HepG2 (cell line): ENCODE results near the gene HSPA1L. TPM values are rescaled to one million over a fixed set of nuclear protein-coding genes. Genes with fewer than 3 reads are reported as not detected.
A peak's percentile ranks its signal among the peaks of the same experiment; 100 is the strongest.

Experiments used
- CHD4 ChIP-seq: fragments of 200-600 bp; sonication (generic); IDR thresholded peaks from 2 replicates; pipeline ENCODE4 v1.7.0; 2017; ENCODE audit warnings: mild to moderate bottlenecking, low read length, borderline replicate concordance
- IKZF4 ChIP-seq: sonication (generic); formaldehyde crosslinking; IDR thresholded peaks from 2 replicates; pipeline ENCODE4 v1.5.1; 2020; ENCODE audit warnings: borderline replicate concordance, mild to moderate bottlenecking, low read depth, missing genetic modification reagents; ENCODE audit errors: not compliant biosample characterization
- MIXL1 ChIP-seq: IDR thresholded peaks from 2 replicates; pipeline ENCODE4 v1.6.1; 2016
- MXD4 ChIP-seq: IDR thresholded peaks from 2 replicates; pipeline ENCODE4 v1.6.1; 2016; ENCODE audit warnings: mild to moderate bottlenecking, missing biosample characterization, missing genetic modification reagents
- MXI1 ChIP-seq: IDR thresholded peaks from 3 replicates; pipeline ENCODE4 v1.6.1; 2012; ENCODE audit warnings: low read depth, low read length, inconsistent platforms, borderline replicate concordance
- RBFOX2 ChIP-seq: fragments of 200-400 bp; formaldehyde crosslinking; IDR thresholded peaks from 2 replicates; pipeline ENCODE4 v1.6.1; 2017; ENCODE audit warnings: low read depth, mild to moderate bottlenecking, low read length
- STAG1 ChIP-seq: sonication (generic); formaldehyde crosslinking; IDR thresholded peaks from 2 replicates; pipeline ENCODE4 v1.4.0; 2020; ENCODE audit warnings: missing genetic modification reagents
- ZBTB38 ChIP-seq: sonication (generic); formaldehyde crosslinking; IDR thresholded peaks from 2 replicates; pipeline ENCODE4 v1.5.1; 2020; ENCODE audit warnings: mild to moderate bottlenecking, missing genetic modification reagents
- ZBTB42 ChIP-seq: sonication (generic); formaldehyde crosslinking; IDR thresholded peaks from 2 replicates; pipeline ENCODE4 v1.5.0; 2020; ENCODE audit warnings: mild to moderate bottlenecking, missing genetic modification reagents
- ZNF780A ChIP-seq: sonication (generic); formaldehyde crosslinking; IDR thresholded peaks from 2 replicates; pipeline ENCODE4 v1.8.0; 2022; ENCODE audit warnings: mild to moderate bottlenecking, missing genetic modification reagents, moderate library complexity
- ZSCAN12 ChIP-seq: sonication (generic); formaldehyde crosslinking; IDR thresholded peaks from 2 replicates; pipeline ENCODE4 v1.9.0; 2021; ENCODE audit warnings: mild to moderate bottlenecking, missing genetic modification reagents
- polyA plus RNA-seq, 8 experiments: library from polyadenylated mRNA; depleted of rRNA in 3 of 8; stranded (reverse) in 7 of 8; unstranded in 1 of 8; fragments of >200 nt; fragmentation: Illumina TruSeq in 4 of 8; extraction: Trizol in 4 of 8; gene quantifications; 2 replicates each; pipeline versions ENCODE4 v1.2.1 to v1.2.3, GENCODE V29; 2011 to 2016; ENCODE audit warnings: low read depth in 4 of 8, missing spikeins in 1 of 8, mixed read lengths in 1 of 8; ENCODE audit not compliant: insufficient read depth in 1 of 8
- total RNA-seq, 5 experiments: library from RNA; depleted of rRNA; stranded (reverse); fragments of >200 nt; fragmentation: Illumina TruSeq; extraction: Trizol; gene quantifications; 2 replicates each; pipeline ENCODE4 v1.2.3, GENCODE V29; 2016; ENCODE audit warnings: low read depth in 1 of 5
- TF ChIP-seq, protein P1 (sequence below), 2 experiments: IDR thresholded peaks; 2 replicates each; pipeline ENCODE4 v1.6.1; 2011 to 2012; ENCODE audit warnings: low read length in 2 of 2, borderline replicate concordance in 1 of 2, low read depth in 1 of 2, mild to moderate bottlenecking in 1 of 2, moderate library complexity in 1 of 2
- TF ChIP-seq, protein P2 (sequence below): sonication (generic); formaldehyde crosslinking; IDR thresholded peaks from 2 replicates; pipeline ENCODE4 v1.4.0; 2020; ENCODE audit warnings: mild to moderate bottlenecking, missing genetic modification reagents
- TF ChIP-seq, protein P3 (sequence below): sonication (generic); formaldehyde crosslinking; IDR thresholded peaks from 2 replicates; pipeline ENCODE4 v1.4.0; 2020; ENCODE audit warnings: mild to moderate bottlenecking, missing genetic modification reagents, borderline replicate concordance

HSPA1L gene
- total and polyA plus RNA-seq, 2 of the 13 experiments (the other 11 are each of a cell fraction or from before 2014, with no cell fraction given): 0.55 to 1.0 TPM

DNA sequence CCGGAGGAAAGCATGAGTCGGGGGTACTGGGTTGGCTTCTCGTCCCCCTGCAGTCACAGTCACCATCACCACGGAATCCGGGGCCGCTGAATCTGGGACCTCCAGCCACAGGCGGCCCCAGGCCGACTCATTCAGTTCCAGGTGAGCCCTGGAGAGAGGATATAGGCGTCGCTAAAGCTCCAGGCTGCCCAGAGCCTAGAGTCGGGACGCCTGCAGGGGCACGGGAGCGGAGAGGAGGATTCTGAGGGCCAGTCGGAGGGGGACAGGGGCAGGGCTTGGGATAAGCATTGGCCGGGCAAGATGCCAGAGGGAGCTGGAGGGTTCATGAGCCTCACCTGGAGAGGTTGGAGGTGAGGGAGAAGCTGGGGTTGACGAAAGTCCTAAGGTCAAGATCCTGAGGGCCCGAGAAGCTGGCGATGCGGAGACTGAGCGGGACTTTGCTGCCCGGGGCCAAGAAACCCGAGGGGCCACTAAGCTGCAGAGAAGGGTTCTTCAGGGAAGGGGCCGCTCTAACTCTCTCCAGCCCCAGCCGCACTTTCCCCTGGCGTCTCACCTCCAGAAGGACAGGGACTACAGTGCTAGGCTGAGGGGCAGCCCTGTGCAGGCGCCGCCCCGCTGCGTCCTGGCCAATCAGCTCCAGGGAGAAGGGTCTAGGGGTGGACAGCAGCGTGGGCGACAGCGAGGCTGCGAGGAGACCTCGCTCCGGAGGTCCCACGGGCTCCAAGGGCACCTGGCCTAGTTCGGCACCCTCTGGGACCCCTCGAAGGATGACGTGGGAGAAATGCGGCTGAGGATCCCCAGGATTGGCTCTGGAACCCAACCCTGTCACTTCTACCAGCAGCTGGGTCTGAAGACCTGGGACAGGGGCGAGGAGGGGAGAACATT lies 48.9 kb downstream of the HSPA1L start (continued):
- TF ChIP-seq, protein P1, sequence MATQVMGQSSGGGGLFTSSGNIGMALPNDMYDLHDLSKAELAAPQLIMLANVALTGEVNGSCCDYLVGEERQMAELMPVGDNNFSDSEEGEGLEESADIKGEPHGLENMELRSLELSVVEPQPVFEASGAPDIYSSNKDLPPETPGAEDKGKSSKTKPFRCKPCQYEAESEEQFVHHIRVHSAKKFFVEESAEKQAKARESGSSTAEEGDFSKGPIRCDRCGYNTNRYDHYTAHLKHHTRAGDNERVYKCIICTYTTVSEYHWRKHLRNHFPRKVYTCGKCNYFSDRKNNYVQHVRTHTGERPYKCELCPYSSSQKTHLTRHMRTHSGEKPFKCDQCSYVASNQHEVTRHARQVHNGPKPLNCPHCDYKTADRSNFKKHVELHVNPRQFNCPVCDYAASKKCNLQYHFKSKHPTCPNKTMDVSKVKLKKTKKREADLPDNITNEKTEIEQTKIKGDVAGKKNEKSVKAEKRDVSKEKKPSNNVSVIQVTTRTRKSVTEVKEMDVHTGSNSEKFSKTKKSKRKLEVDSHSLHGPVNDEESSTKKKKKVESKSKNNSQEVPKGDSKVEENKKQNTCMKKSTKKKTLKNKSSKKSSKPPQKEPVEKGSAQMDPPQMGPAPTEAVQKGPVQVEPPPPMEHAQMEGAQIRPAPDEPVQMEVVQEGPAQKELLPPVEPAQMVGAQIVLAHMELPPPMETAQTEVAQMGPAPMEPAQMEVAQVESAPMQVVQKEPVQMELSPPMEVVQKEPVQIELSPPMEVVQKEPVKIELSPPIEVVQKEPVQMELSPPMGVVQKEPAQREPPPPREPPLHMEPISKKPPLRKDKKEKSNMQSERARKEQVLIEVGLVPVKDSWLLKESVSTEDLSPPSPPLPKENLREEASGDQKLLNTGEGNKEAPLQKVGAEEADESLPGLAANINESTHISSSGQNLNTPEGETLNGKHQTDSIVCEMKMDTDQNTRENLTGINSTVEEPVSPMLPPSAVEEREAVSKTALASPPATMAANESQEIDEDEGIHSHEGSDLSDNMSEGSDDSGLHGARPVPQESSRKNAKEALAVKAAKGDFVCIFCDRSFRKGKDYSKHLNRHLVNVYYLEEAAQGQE (IDR thresholded peaks at IDR 0.05; ENCODE audit: borderline replicate concordance in 1 of 2, low read depth in 1 of 2, low read length in 2 of 2): no peak
- TF ChIP-seq ZNF780A: 0 out of 2 replicates have a peak, but pooled peaks have one; percentile 70
- no peak for TF ChIP-seq CHD4
- peak; percentile 82 for TF ChIP-seq MXD4 (CRISPR knock-in tag)
- TF ChIP-seq MIXL1 (CRISPR knock-in tag): 0 out of 2 replicates have a peak, but pooled peaks have one; percentile 27
- TF ChIP-seq ZSCAN12 (CRISPR knock-in tag): no peak
- TF ChIP-seq, protein P2, sequence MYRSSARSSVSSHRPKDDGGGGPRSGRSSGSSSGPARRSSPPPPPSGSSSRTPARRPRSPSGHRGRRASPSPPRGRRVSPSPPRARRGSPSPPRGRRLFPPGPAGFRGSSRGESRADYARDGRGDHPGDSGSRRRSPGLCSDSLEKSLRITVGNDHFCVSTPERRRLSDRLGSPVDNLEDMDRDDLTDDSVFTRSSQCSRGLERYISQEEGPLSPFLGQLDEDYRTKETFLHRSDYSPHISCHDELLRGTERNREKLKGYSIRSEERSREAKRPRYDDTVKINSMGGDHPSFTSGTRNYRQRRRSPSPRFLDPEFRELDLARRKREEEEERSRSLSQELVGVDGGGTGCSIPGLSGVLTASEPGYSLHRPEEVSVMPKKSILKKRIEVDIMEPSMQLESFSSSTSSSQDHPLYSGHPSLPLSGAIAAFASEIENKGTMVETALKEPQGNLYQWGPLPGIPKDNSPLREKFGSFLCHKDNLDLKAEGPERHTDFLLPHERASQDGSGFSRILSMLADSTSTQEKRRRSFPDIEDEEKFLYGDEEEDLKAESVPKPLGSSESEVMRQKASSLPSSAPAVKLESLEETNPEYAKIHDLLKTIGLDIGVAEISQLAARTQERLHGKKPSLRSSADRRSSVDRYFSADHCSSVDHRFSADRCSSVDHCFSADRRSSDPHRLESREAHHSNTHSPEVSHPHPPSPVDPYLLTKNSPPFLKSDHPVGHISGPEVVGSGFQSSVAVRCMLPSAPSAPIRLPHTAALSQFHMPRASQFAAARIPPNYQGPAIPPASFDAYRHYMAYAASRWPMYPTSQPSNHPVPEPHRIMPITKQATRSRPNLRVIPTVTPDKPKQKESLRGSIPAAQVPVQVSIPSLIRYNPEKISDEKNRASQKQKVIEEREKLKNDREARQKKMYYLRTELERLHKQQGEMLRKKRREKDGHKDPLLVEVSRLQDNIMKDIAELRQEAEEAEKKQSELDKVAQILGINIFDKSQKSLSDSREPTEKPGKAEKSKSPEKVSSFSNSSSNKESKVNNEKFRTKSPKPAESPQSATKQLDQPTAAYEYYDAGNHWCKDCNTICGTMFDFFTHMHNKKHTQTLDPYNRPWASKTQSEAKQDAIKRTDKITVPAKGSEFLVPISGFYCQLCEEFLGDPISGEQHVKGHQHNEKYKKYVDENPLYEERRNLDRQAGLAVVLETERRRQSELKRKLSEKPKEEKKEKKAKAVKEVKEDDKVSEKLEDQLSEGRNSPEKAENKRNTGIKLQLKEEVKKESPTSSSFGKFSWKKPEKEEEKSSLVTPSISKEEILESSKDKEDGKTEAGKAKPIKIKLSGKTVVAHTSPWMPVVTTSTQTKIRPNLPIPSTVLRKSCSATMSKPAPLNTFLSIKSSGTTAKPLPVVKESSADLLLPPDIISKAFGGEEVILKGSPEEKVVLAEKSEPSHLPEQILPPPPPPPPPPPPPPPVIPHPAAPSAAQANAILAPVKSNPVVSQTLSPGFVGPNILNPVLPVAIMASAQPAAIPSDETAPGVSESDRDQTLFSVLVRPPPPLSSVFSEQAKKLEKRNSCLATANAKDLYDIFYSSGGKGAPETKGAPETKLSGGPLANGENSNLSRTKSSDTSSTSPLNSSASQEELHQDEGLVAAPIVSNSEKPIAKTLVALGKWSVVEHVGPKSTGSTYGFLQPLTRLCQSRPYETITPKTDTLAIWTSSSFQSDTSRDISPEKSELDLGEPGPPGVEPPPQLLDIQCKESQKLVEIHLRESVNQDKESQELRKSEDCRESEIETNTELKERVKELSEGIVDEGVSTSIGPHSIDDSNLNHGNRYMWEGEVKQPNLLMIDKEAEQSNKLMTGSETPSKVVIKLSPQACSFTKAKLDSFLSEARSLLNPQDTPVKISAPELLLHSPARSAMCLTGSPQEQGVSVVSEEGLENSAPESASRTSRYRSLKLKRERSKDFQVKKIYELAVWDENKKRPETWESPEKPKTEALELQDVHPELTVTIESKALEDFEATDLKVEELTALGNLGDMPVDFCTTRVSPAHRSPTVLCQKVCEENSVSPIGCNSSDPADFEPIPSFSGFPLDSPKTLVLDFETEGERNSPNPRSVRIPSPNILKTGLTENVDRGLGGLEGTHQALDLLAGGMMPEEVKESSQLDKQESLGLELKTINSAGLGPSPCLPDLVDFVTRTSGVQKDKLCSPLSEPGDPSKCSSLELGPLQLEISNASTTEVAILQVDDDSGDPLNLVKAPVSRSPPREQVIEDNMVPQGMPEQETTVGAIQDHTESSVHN: peak; percentile 70; the same call in 1 of the 2 replicates
- no peak for TF ChIP-seq ZBTB42
- TF ChIP-seq, protein P3, sequence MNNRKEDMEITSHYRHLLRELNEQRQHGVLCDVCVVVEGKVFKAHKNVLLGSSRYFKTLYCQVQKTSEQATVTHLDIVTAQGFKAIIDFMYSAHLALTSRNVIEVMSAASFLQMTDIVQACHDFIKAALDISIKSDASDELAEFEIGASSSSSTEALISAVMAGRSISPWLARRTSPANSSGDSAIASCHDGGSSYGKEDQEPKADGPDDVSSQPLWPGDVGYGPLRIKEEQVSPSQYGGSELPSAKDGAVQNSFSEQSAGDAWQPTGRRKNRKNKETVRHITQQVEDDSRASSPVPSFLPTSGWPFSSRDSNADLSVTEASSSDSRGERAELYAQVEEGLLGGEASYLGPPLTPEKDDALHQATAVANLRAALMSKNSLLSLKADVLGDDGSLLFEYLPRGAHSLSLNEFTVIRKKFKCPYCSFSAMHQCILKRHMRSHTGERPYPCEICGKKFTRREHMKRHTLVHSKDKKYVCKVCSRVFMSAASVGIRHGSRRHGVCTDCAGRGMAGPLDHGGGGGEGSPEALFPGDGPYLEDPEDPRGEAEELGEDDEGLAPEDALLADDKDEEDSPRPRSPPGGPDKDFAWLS (CRISPR knock-in tag): no peak
- TF ChIP-seq STAG1 (CRISPR knock-in tag): peak; percentile 32; the same call in 1 of the 2 replicates
- TF ChIP-seq ZBTB38 (CRISPR knock-in tag): peak; percentile 61; the same call in 1 of the 2 replicates
- TF ChIP-seq RBFOX2: peak; percentile 69
- TF ChIP-seq MXI1: no peak; the same call in 2 of the 3 replicates
- TF ChIP-seq IKZF4: peak; percentile 85
